Measurements from ENCODE around the gene RABGAP1L. TPM values are rescaled to one million over a fixed set of nuclear protein-coding genes. Genes with fewer than 3 reads are reported as not detected.

RABGAP1L gene
- total RNA-seq, 1 donor from 2014 or later = 145 TPM

DNA sequence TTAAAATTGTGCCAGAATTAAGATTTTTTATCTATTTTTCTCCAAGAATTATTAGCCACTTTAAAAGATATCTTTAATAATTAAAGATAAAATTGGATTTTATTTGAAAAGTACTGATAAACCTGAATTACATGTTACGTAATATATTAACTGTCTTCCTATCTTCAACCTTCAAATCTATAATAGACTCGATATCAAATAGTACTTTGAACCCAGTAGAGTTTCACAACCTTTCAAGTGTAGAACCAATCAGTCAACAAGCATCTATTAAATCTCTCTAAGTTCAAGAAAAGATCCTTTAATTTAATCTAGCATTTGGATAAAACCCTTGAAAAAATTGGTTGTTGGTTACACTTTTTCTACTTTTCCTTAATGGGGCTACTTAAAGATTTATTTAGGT, 559.9 kb downstream of the RABGAP1L start:
- DNase-seq = no peak

GRCh38 chr1:174720618-174721017, 561.3 kb downstream of the RABGAP1L start:
- no peak for DNase-seq

- DNase-seq = no peak
These were observed 561.9 kb downstream of the RABGAP1L start for GRCh38 chr1:174721246-174721645.

- no peak for DNase-seq
These were observed 564.5 kb downstream of the RABGAP1L start for GRCh38 chr1:174723816-174724215.

DNA sequence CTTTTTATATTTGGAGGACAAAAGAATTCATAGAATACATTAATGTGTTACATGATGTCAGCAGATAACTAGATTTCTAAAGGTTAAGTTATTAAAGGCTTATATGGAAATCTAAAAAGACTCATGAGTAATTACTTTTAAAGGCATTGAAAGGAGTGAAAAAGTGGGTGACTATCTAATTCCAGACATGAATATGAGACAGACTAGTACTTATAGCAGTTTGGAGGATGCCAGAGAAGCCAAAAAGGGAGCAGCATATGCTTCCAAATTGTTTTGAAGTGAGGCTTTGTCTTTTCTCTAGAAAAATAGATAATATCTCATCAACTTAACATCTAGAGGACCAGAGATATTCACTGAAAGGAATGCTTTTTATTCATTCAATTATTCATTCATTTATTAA, 564.9 kb downstream of the RABGAP1L start:
- DNase-seq = no peak

DNA sequence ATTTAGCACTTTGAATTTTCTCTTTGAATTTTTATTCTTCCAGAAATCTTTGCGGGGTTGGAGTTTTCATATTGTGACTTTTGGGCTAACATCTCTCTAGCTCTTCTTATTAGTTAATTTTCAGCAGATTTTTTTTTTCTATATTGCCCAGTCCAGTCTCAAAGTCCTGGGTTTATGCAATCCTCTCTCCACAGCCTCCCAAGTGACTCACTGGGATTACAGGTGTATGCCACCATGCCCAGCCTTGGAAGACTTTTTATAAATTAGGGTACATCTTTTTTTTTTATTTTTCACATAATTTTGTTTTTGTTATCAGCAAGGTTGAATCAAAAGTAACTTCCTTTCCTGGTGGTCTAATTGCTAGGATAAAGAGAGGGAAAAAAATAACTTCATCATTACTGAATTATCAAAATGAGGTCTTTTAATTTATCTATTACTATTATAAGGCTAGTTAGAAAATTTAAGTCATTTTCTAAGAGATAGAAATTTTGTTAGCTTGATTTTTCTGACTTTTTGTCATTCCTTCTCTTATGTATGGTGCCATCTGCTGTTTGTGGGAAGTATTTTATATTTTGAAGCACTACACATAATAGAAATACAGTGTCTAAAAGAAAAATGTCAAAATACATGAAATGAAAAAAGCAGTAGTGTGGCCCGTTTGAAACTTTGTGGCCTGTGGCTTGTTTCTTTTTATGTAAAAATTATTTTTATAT, 567.0 kb downstream of the RABGAP1L start:
- no peak for DNase-seq

- no peak for DNase-seq
These were observed 567.7 kb downstream of the RABGAP1L start for GRCh38 chr1:174726880-174727585.

- no peak for DNase-seq
These were observed 575.0 kb downstream of the RABGAP1L start for GRCh38 chr1:174734270-174734669.

- no peak for DNase-seq
These were observed 577.5 kb downstream of the RABGAP1L start for GRCh38 chr1:174736831-174737230.

- DNase-seq = no peak
These were observed 581.1 kb downstream of the RABGAP1L start for GRCh38 chr1:174740249-174740968.

DNA sequence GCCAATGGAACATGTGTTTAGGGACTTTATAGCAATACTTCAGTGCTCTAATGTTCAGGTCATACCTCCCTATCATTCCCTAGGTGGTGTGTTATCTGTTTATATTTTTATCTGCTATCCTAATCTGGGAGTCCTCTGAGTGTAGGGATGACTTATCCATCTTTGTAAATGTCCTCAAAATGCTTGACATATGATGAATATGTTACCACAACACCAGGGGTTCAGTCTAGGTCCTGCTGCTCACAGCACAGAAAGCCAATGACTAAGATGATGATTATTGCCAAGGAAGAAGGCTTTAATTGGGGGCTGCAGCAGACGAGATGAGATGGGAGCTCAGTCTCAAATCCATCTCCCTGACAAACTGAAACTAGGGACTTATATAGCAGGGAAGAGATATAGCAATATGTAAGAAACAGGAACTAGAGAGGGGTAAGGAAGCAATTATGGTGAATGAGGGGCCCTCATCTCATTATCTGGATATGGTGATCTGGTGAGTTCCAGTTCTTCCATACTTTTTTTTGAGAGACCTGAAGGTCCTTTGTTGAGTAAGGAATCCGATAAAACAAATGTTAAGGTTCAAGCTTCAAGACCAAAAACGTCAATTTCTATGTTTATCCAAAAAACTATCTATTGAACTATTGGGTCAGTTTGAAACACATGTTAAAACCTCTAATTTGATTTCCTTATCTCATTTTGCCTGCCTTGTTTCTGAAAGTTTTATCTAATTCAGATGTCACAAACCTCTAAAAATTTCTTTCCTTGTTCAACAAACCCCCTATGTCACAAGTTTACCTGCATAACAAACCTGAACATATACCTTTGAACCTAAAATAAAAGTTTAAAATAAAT, 583.7 kb downstream of the RABGAP1L start:
- no peak for DNase-seq

GRCh38 chr1:174743654-174744561, 584.6 kb downstream of the RABGAP1L start:
- DNase-seq = no peak

- no peak for DNase-seq
These were observed 585.6 kb downstream of the RABGAP1L start for GRCh38 chr1:174744886-174745285.

- no peak for DNase-seq
These were observed 586.9 kb downstream of the RABGAP1L start for GRCh38 chr1:174746024-174746808.

GRCh38 chr1:174747613-174748012, 588.3 kb downstream of the RABGAP1L start:
- DNase-seq = no peak

DNA sequence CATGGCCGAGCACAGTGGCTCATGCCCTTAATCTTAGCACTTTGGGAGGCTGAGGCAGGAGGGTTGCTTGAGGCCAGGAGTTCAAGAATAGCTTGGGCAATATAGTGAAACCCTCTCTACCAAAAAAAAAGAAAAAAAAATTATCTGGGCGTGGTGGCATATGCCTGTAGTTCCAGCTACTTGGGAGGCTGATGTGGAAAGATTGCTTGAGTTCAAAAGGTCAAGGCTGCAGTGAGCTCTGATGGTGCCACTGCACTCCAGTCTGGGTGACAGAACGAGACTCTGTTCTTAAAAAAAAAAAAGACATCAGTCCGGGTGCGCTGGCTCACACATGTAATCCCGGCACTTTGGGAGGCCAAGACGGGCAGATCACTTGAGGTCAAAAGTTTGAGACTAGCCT, 589.3 kb downstream of the RABGAP1L start:
- no peak for DNase-seq

DNA sequence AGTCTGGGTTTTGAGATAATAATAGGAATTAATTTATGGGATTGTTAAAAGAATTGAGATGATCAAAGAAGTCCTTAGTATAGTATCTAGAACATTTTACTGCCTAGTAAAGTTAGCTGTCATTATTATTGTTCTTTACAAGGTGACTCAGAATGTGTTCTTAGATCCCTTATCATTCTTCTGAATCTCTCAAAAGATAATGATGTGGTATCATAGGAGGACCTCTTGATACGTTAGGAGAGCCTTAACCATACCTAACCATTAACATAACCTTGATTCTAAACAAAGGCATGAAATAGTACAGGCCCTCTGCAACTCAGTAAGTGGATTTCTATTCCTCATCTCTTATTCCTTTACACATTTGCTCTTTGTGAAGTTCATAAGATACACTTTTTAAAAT, 593.8 kb downstream of the RABGAP1L start:
- DNase-seq = no peak

DNA sequence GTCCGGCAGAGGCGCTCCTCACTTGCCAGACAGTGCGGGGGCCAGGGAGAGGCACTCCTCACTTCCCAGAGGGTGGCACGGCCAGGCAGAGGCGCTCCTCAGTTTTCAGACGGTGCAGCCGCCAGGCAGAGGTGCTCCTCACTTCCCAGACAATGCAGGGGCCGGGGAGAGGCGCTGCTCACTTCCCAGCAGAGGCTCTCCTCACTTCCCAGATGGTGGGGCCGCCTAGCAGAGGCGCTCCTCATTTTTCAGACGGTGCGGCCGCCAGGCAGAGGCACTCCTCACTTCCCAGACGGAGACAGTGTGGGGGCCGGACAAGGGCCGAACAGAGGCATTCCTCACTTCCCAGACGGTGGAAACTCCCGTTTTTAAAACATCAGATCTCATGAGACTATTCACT, 602.0 kb downstream of the RABGAP1L start:
- no peak for DNase-seq

- no peak for DNase-seq
These were observed 602.7 kb downstream of the RABGAP1L start for GRCh38 chr1:174761901-174762585.

- DNase-seq = no peak
These were observed 604.9 kb downstream of the RABGAP1L start for GRCh38 chr1:174764191-174764590.

Measured in occipital lobe (tissue), 2 donors.